Measurements from ENCODE around the gene SELENOT.

DNA sequence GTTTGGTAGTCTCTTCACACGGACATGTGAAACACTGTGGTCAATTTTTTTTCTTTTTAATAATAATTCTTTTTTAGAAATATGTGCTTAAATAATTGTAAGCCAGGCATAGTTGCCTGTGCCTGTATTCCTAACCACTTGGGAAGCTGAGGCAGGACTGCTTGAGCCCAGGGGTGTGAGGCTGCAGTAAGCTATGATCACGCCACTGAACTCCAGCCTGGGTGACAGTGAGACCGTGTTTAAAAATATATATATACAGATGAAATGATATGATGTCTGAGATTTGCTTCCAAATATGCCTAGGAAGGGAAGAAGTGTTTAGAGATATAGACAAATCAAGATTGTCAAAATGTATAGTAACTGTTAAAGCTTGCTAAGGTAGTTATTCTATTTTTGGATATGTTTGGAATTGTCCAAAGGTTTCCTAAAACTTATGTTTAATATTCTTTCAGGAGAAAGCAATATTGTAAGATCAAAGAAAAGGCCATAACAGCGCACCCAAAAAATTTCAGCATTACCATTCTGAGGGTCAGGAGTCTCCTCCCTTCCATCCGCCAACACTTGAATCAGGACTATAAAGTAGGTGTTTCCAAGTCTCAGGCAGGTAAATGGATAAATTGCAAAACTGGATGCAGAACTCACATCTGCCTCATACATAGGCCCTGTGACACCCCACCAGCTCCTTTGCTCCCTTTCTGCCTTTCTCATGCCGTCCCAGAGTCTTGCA, 532 bp upstream of the SELENOT start:
- TF ChIP-seq, protein P1, sequence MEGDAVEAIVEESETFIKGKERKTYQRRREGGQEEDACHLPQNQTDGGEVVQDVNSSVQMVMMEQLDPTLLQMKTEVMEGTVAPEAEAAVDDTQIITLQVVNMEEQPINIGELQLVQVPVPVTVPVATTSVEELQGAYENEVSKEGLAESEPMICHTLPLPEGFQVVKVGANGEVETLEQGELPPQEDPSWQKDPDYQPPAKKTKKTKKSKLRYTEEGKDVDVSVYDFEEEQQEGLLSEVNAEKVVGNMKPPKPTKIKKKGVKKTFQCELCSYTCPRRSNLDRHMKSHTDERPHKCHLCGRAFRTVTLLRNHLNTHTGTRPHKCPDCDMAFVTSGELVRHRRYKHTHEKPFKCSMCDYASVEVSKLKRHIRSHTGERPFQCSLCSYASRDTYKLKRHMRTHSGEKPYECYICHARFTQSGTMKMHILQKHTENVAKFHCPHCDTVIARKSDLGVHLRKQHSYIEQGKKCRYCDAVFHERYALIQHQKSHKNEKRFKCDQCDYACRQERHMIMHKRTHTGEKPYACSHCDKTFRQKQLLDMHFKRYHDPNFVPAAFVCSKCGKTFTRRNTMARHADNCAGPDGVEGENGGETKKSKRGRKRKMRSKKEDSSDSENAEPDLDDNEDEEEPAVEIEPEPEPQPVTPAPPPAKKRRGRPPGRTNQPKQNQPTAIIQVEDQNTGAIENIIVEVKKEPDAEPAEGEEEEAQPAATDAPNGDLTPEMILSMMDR (IDR thresholded peaks at IDR 0.05), result no peak
- no peak for TF ChIP-seq POLR2AphosphoS5 (IDR thresholded peaks at IDR 0.05; ENCODE audit: insufficient read depth in 1 of 2, low read depth in 1 of 2)
- no peak for TF ChIP-seq POLR2A (IDR thresholded peaks at IDR 0.05)
